ENCODE results near the gene SURF1. TPM values are rescaled to one million over a fixed set of nuclear protein-coding genes. Genes with fewer than 3 reads are reported as not detected.

SURF1 gene
- total and polyA plus RNA-seq, 12 donors: 41.7 to 85.4 (median 61.2) TPM

- Histone ChIP-seq H3K27me3 (no peaks in the 10 kb centered on the region), H3K4me1 (peaks cover 5 to 61% (median 13%) of the 10 kb centered on the region in 9 donors), H3K9me3 (no peaks in the 10 kb centered on the region), H3K36me3 (peaks cover 0 to 78% (median 34%) of the 10 kb centered on the region in 9 donors), H3K4me3 (peak overlapping the region in 1 of 10 donors; percentile 45), H3K27ac (peak overlapping the region in 1 of 10 donors; percentile 90)
- no peak for ATAC-seq
- 79 to 83% methylated on average over 12 of the region's 12 CpGs for WGBS, 2 donors
- intact Hi-C loops (cut with DNase I): loop anchor here in 2 of 10 donors (10.0 kb wide), 1 partner anchor 143 kb away; no protein-coding TSS in a partner anchor
- TF ChIP-seq, protein P1, sequence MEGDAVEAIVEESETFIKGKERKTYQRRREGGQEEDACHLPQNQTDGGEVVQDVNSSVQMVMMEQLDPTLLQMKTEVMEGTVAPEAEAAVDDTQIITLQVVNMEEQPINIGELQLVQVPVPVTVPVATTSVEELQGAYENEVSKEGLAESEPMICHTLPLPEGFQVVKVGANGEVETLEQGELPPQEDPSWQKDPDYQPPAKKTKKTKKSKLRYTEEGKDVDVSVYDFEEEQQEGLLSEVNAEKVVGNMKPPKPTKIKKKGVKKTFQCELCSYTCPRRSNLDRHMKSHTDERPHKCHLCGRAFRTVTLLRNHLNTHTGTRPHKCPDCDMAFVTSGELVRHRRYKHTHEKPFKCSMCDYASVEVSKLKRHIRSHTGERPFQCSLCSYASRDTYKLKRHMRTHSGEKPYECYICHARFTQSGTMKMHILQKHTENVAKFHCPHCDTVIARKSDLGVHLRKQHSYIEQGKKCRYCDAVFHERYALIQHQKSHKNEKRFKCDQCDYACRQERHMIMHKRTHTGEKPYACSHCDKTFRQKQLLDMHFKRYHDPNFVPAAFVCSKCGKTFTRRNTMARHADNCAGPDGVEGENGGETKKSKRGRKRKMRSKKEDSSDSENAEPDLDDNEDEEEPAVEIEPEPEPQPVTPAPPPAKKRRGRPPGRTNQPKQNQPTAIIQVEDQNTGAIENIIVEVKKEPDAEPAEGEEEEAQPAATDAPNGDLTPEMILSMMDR (IDR thresholded peaks at IDR 0.05): peak in 1 of 9 donors; percentile 6
- DNase-seq: no peak
Measured at GRCh38 chr9:133342069-133342406, 14.2 kb downstream of the SURF1 start.

GRCh38 chr9:133341369-133342068, 14.8 kb downstream of the SURF1 start:
- TF ChIP-seq, protein P1 (IDR thresholded peaks at IDR 0.05): no peak
- Histone ChIP-seq H3K36me3 (peaks cover 0 to 78% (median 34%) of the 10 kb centered on the region in 9 donors), H3K4me1 (peaks cover 2 to 61% (median 13%) of the 10 kb centered on the region in 9 donors), H3K9me3 (no peaks in the 10 kb centered on the region), H3K4me3 (peak overlapping the region in 1 of 10 donors; percentile 45), H3K27ac (peak overlapping the region in 6 of 10 donors; percentile 4 to 90 (median 38)), H3K27me3 (no peaks in the 10 kb centered on the region)
- intact Hi-C loops (cut with DNase I): loop anchor here in 2 of 10 donors (10.0 kb wide), 1 partner anchor 143 kb away; no protein-coding TSS in a partner anchor
- DNase-seq (peak in 1 of 2 donors; percentile 58), ATAC-seq (peak in 7 of 8 donors; percentile 41 to 73 (median 62))
- WGBS, 2 donors: 85 to 91% methylated on average over 15 of the region's 15 CpGs

DNA sequence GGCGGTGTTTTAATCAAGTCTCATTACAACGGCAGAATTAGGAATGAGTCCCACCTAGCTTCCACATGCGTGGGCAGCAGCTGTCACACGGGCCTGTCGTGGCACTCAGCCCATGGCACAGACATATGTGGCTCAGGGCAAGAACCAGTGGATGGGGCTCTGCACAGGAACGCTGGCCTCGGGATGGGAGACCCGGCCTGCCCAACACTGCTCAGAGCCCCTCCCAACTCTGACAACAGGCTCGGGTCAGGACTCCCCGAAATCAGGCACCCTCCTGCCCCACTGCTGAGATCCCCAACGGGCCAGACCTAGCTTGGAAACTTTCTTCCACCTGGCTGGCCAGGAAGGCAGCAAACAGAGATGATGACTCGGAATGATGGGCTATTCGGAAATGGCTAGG, 15.4 kb downstream of the SURF1 start:
- DNase-seq: no peak
- no peak for ATAC-seq
- 88 to 90% methylated on average over 13 of the region's 13 CpGs for WGBS, 2 donors
- TF ChIP-seq, protein P1 (IDR thresholded peaks at IDR 0.05): no peak
- Histone ChIP-seq H3K4me3 (peak overlapping the region in 1 of 10 donors; percentile 45), H3K27me3 (no peaks in the 10 kb centered on the region), H3K36me3 (peaks cover 0 to 74% (median 34%) of the 10 kb centered on the region in 9 donors), H3K9me3 (no peaks in the 10 kb centered on the region), H3K4me1 (peaks cover 0 to 60% (median 10%) of the 10 kb centered on the region in 9 donors), H3K27ac (peak overlapping the region in 6 of 10 donors; percentile 4 to 90 (median 38))
- intact Hi-C loops (cut with DNase I): loop anchor here in 2 of 10 donors (10.0 kb wide), 1 partner anchor 144 kb away; no protein-coding TSS in a partner anchor

DNA sequence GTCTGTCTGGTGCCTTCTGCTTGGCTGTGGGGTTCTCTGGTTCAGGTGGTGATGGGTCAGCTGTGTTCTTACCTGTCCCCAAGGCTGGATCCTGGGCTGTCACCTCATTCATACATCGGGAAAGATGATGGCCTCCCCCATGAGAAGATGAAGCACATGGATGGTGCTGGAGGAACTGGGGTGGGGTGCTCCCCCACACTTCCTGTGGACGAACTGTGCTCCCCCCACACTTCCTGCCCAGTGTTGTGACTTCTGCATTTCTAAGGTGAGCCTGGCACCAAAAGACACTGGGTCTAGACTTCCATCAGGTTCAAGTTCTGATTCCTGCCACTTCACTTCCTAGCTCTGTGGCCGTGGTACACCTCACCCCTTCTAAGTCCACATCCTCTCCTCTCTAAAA, 16.0 kb downstream of the SURF1 start:
- ATAC-seq: no peak
- H3K4me3 ChIP-seq: peak overlapping the region in 1 of 10 donors; percentile 45
- no peaks in the 10 kb centered on the region for H3K27me3 ChIP-seq
- no peaks in the 10 kb centered on the region for H3K9me3 ChIP-seq
- intact Hi-C loops (cut with DNase I): loop anchor here in 2 of 10 donors (10.0 kb wide), 1 partner anchor 145 kb away; no protein-coding TSS in a partner anchor
- TF ChIP-seq, protein P1 (IDR thresholded peaks at IDR 0.05): no peak
- no peak for DNase-seq
- WGBS, 2 donors: 72 to 79% methylated on average over 3 of the region's 3 CpGs
- H3K4me1 ChIP-seq: peaks cover 2 to 62% (median 12%) of the 10 kb centered on the region in 9 donors
- peak overlapping the region in 7 of 10 donors; percentile 10 to 90 (median 43) for H3K27ac ChIP-seq
- H3K36me3 ChIP-seq: peaks cover 0 to 67% (median 34%) of the 10 kb centered on the region in 9 donors
